HAP-1 (cell line): Measurements from ENCODE around the gene STK32B.

ENCODE experiments used
- DNase-seq, 2 experiments: peaks; one replicate each; pipeline ENCODE4 v3.0.0-alpha.2; 2016 to 2020; ENCODE audit warnings: low spot score in 2 of 2
- H3K27me3 ChIP-seq: fragments of 250-450 bp; sonication (Bioruptor Pico); 2 replicates; pipeline ENCODE4 v1.5.1; 2020; ENCODE audit warnings: low read depth, mild to moderate bottlenecking, moderate library complexity
- H3K36me3 ChIP-seq: fragments of 250-450 bp; sonication (Bioruptor Pico); replicated peaks from 2 replicates; pipeline ENCODE4 v1.5.1; 2020; ENCODE audit warnings: mild to moderate bottlenecking
- H3K4me1 ChIP-seq: fragments of 250-450 bp; sonication (Bioruptor Pico); 2 replicates; pipeline ENCODE4 v1.5.1; 2020; ENCODE audit warnings: mild to moderate bottlenecking
- H3K4me3 ChIP-seq: fragments of 250-450 bp; sonication (Bioruptor Pico); 2 replicates; pipeline ENCODE4 v1.5.1; 2020; ENCODE audit warnings: mild to moderate bottlenecking, moderate library complexity
- H3K9me3 ChIP-seq: fragments of 250-450 bp; sonication (Bioruptor Pico); 2 replicates; pipeline ENCODE4 v1.5.1; 2020; ENCODE audit warnings: mild to moderate bottlenecking, moderate library complexity
- in situ Hi-C: fragments of 300-500 bp; cut with MboI; formaldehyde crosslinking; loops from 3 replicates; pipeline ENCODE4 v1.14.3; 2020; ENCODE audit warnings: low sequenced_read_pairs, inconsistent platforms, mixed read lengths

The STK32B gene

GRCh38 chr4:5019274-5019673 is 32.0 kb upstream of the STK32B start, which contains the start of gene CYTL1:
Gene CYTL1, minus strand, starts transcription at chr4:5019458. Its CDS starts 13 bp downstream, at chr4:5019445.
- DNase-seq = no peak
- no peaks in the 10 kb centered on the region for H3K36me3 ChIP-seq
- no peaks in the 10 kb centered on the region for H3K9me3 ChIP-seq
- H3K4me1 ChIP-seq = no peaks in the 10 kb centered on the region
- in situ Hi-C loops = no loop called here
- no peaks in the 10 kb centered on the region; the same call in 1 of the 2 replicates for H3K27me3 ChIP-seq
- H3K4me3 ChIP-seq = no peak within 1 kb of the TSS

- no peak overlapping the region for H3K4me3 ChIP-seq
- no peaks in the 10 kb centered on the region for H3K36me3 ChIP-seq
- no peaks in the 10 kb centered on the region; the same call in 1 of the 2 replicates for H3K27me3 ChIP-seq
- DNase-seq = no peak
- no peaks in the 10 kb centered on the region for H3K9me3 ChIP-seq
- in situ Hi-C loops = no loop called here
- H3K4me1 ChIP-seq = no peaks in the 10 kb centered on the region
These were observed 31.5 kb upstream of the STK32B start for GRCh38 chr4:5019796-5020195.

- in situ Hi-C loops = no loop called here
- no peak for DNase-seq
- no peak overlapping the region for H3K4me3 ChIP-seq
These were observed 30.9 kb upstream of the STK32B start for GRCh38 chr4:5020341-5020740.

DNA sequence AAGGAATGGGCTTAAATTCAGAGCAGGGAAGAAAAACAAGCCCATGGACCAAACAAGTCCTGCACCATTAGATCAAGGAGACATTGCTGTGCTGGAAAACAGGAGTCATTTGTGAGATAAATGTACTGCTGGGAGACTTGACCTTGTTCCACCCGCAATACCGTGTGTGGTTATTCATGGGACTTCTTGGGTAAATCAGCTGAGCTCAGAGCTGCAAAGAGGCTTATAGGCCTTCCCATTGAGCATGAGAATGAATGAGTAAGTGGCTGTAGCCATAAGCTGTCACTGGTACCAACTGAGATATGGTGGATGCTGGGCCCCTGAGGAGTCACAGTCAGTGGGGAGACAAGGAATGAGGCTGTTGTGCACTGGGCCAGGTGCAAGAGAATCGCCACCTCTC is 29.7 kb upstream of the STK32B start:
- H3K4me1 ChIP-seq = no peaks in the 10 kb centered on the region
- H3K4me3 ChIP-seq = no peak overlapping the region
- in situ Hi-C loops = no loop called here
- no peak for DNase-seq
- no peaks in the 10 kb centered on the region for H3K9me3 ChIP-seq
- H3K27me3 ChIP-seq = no peaks in the 10 kb centered on the region; the same call in 1 of the 2 replicates
- H3K36me3 ChIP-seq = no peaks in the 10 kb centered on the region

More at GRCh38 chr4:5020341-5020740, 30.9 kb upstream of the STK32B start:
- no peaks in the 10 kb centered on the region for H3K9me3 ChIP-seq
- no peaks in the 10 kb centered on the region for H3K36me3 ChIP-seq
- H3K4me1 ChIP-seq = no peaks in the 10 kb centered on the region
- H3K27me3 ChIP-seq = no peaks in the 10 kb centered on the region; the same call in 1 of the 2 replicates

- Histone ChIP-seq H3K9me3 (no peaks in the 10 kb centered on the region), H3K4me1 (no peaks in the 10 kb centered on the region), H3K4me3 (no peak overlapping the region), H3K27me3 (no peaks in the 10 kb centered on the region), H3K36me3 (no peaks in the 10 kb centered on the region)
- DNase-seq = no peak
- in situ Hi-C loops = no loop called here
These were observed 26.6 kb upstream of the STK32B start for GRCh38 chr4:5024673-5025072.

GRCh38 chr4:5026371-5026770 is 24.9 kb upstream of the STK32B start:
- Histone ChIP-seq H3K36me3 (no peaks in the 10 kb centered on the region), H3K27me3 (no peaks in the 10 kb centered on the region), H3K4me1 (no peaks in the 10 kb centered on the region), H3K9me3 (no peaks in the 10 kb centered on the region), H3K4me3 (no peak overlapping the region)
- in situ Hi-C loops = no loop called here
- no peak for DNase-seq

- no peak overlapping the region for H3K4me3 ChIP-seq
- H3K9me3 ChIP-seq = no peaks in the 10 kb centered on the region
- in situ Hi-C loops = no loop called here
These were observed 23.9 kb upstream of the STK32B start for GRCh38 chr4:5027346-5027745.

GRCh38 chr4:5028480-5028879 is 22.8 kb upstream of the STK32B start:
- H3K9me3 ChIP-seq = no peaks in the 10 kb centered on the region
- H3K36me3 ChIP-seq = no peaks in the 10 kb centered on the region
- no peak overlapping the region for H3K4me3 ChIP-seq
- no peak for DNase-seq
- no peaks in the 10 kb centered on the region for H3K27me3 ChIP-seq
- no peaks in the 10 kb centered on the region for H3K4me1 ChIP-seq
- in situ Hi-C loops = no loop called here

More at GRCh38 chr4:5027346-5027745, 23.9 kb upstream of the STK32B start:
- Histone ChIP-seq H3K36me3 (no peaks in the 10 kb centered on the region), H3K4me1 (no peaks in the 10 kb centered on the region), H3K27me3 (no peaks in the 10 kb centered on the region)
- no peak for DNase-seq

- Histone ChIP-seq H3K27me3 (no peaks in the 10 kb centered on the region), H3K4me1 (no peaks in the 10 kb centered on the region), H3K9me3 (no peaks in the 10 kb centered on the region), H3K4me3 (no peak overlapping the region), H3K36me3 (no peaks in the 10 kb centered on the region)
- in situ Hi-C loops = no loop called here
- DNase-seq = no peak
These were observed 21.8 kb upstream of the STK32B start for GRCh38 chr4:5029447-5029846.

- no peak for DNase-seq
- Histone ChIP-seq H3K4me1 (no peaks in the 10 kb centered on the region), H3K27me3 (no peaks in the 10 kb centered on the region), H3K9me3 (no peaks in the 10 kb centered on the region), H3K4me3 (no peak overlapping the region), H3K36me3 (no peaks in the 10 kb centered on the region)
- in situ Hi-C loops = no loop called here
These were observed 21.1 kb upstream of the STK32B start for GRCh38 chr4:5030221-5030620.

DNA sequence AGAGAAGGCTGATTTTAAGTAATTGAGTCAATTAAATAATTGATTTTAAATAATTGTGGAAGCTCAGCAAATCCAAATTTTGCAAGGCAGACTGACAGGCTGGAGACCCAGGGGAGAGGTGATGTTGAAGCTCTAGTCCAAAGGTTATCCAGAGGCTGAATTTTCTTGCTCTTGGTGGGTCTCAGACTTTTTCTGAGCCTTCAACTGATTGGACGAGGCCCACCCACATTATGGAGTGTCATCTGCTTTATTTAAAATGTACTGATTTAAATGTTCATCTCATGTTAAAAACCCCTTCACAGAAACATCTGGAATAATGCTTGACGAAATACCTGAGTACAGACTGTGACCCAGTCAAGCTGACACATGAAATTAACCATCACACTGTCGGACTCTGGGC is 20.4 kb upstream of the STK32B start:
- Histone ChIP-seq H3K4me1 (no peaks in the 10 kb centered on the region), H3K9me3 (no peaks in the 10 kb centered on the region), H3K27me3 (no peaks in the 10 kb centered on the region), H3K36me3 (no peaks in the 10 kb centered on the region), H3K4me3 (no peak overlapping the region)
- no peak for DNase-seq
- in situ Hi-C loops = no loop called here

- Histone ChIP-seq H3K27me3 (no peaks in the 10 kb centered on the region), H3K9me3 (no peaks in the 10 kb centered on the region), H3K4me1 (no peaks in the 10 kb centered on the region), H3K36me3 (no peaks in the 10 kb centered on the region), H3K4me3 (no peak overlapping the region)
- no peak for DNase-seq
- in situ Hi-C loops = no loop called here
These were observed 18.5 kb upstream of the STK32B start for GRCh38 chr4:5032813-5033212.

- no peaks in the 10 kb centered on the region for H3K36me3 ChIP-seq
- H3K9me3 ChIP-seq = no peaks in the 10 kb centered on the region
- no peaks in the 10 kb centered on the region for H3K4me1 ChIP-seq
- in situ Hi-C loops = no loop called here
- no peaks in the 10 kb centered on the region for H3K27me3 ChIP-seq
- no peak overlapping the region for H3K4me3 ChIP-seq
- no peak for DNase-seq
These were observed 17.9 kb upstream of the STK32B start for GRCh38 chr4:5033281-5033841.

- no peaks in the 10 kb centered on the region for H3K27me3 ChIP-seq
- H3K36me3 ChIP-seq = no peaks in the 10 kb centered on the region
- DNase-seq = no peak
- in situ Hi-C loops = no loop called here
- H3K9me3 ChIP-seq = no peaks in the 10 kb centered on the region
- H3K4me3 ChIP-seq = no peak overlapping the region
- H3K4me1 ChIP-seq = no peaks in the 10 kb centered on the region
These were observed 17.1 kb upstream of the STK32B start for GRCh38 chr4:5034206-5034605.

GRCh38 chr4:5036239-5036638 is 15.0 kb upstream of the STK32B start:
- Histone ChIP-seq H3K4me3 (no peak overlapping the region), H3K36me3 (no peaks in the 10 kb centered on the region), H3K9me3 (no peaks in the 10 kb centered on the region), H3K4me1 (no peaks in the 10 kb centered on the region), H3K27me3 (no peaks in the 10 kb centered on the region)
- in situ Hi-C loops = no loop called here
- no peak for DNase-seq
